Measurements from ENCODE around the gene NLRP10.

The NLRP10 gene

DNA sequence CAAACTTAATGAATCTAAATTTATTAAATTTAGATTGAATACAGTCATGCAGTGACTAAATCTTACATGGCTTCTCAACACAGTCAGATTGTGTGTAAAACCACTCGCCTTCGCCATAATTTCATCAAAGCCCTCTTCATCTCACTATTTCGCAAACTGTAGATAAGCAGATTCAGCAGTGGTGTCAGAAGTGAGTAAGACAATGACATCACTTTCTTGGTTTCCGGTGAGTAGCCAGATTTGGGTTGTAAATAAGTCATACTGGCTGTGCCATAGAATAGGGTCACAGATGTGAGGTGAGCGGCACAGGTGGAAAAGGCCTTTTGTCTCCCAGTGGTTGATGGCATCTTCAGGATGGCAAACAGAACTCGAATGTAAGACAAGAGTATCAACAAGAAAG is 37.6 kb downstream of the NLRP10 start:
- Histone ChIP-seq H3K36me3 (ENCODE audit: control insufficient read depth, insufficient read depth, low read length) (no peaks in the 10 kb centered on the region), H3K4me3 (ENCODE audit: low read length) (no peak overlapping the region), H3K27me3 (ENCODE audit: control insufficient read depth, insufficient read depth, low read length) (no peaks in the 10 kb centered on the region), H3K27ac (ENCODE audit: low read depth, low read length) (no peak overlapping the region), H3K9ac (ENCODE audit: low read length) (no peak overlapping the region), H3K4me1 (ENCODE audit: control insufficient read depth, insufficient read depth, low read length) (no peaks in the 10 kb centered on the region)

DNA sequence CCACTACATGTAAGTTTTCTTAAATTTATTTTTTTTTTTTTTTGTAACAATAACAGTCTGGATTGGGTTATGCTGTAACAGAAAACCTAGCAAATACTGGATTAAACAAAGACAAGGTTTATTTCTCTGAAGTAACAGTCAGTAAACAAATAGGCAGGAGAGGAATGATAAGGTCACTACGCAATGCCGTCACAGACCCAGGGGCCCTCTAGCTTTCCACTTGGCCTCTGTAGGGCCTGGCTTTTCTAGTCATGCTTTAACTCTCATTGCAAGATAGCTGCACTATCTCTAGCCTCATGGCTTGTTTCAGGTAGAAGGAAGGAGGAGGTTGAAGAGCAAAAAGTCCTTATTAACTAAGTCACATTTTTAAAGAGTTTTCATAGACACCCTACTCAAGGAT is 40.7 kb downstream of the NLRP10 start:
- H3K27me3 ChIP-seq (ENCODE audit: control insufficient read depth, insufficient read depth, low read length), result no peaks in the 10 kb centered on the region
- H3K4me1 ChIP-seq (ENCODE audit: control insufficient read depth, insufficient read depth, low read length), result no peaks in the 10 kb centered on the region
- no peak overlapping the region for H3K9ac ChIP-seq (ENCODE audit: low read length)
- H3K36me3 ChIP-seq (ENCODE audit: control insufficient read depth, insufficient read depth, low read length), result no peaks in the 10 kb centered on the region
- H3K4me3 ChIP-seq (ENCODE audit: low read length), result no peak overlapping the region
- no peak overlapping the region for H3K27ac ChIP-seq (ENCODE audit: low read depth, low read length)

DNA sequence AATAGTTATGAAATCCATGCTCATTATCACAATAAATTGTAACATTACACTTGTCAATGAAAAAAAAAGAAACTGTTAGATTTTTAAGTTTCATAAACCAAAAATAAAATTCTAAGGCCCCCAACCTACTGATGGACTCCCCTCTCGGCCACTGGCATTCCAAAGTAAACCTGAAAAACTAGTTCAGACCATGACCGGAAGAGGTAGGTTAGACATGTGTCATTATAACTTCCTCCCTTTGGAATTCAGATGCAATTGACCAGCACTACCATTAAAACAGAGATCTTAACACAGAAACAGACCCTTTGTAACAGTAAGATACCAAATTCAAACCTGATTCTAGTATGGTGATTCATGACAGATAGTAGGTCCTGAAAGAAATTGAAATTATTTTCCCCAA is 47.1 kb downstream of the NLRP10 start:
- H3K27ac ChIP-seq (ENCODE audit: low read depth, low read length), result no peak overlapping the region
- H3K4me1 ChIP-seq (ENCODE audit: control insufficient read depth, insufficient read depth, low read length), result no peaks in the 10 kb centered on the region
- H3K36me3 ChIP-seq (ENCODE audit: control insufficient read depth, insufficient read depth, low read length), result no peaks in the 10 kb centered on the region
- no peak overlapping the region for H3K4me3 ChIP-seq (ENCODE audit: low read length)
- no peak overlapping the region for H3K9ac ChIP-seq (ENCODE audit: low read length)
- no peaks in the 10 kb centered on the region for H3K27me3 ChIP-seq (ENCODE audit: control insufficient read depth, insufficient read depth, low read length)

All from rectal smooth muscle tissue (tissue), 1 donor.